ENCODE measurements around the gene PRDM10.
"Not testable (repeated sequence)": the region's sequence is repeated elsewhere in the genome, so short reads cannot be mapped to it uniquely, and the experiment has no call there.

PRDM10 gene

GRCh38 chr11:129888451-129888850 is 114.2 kb downstream of the PRDM10 start:
- Histone ChIP-seq H3K27ac (ENCODE audit: low read length) (no peak overlapping the region), H3K4me3 (ENCODE audit: low read depth in 1 of 2, low read length in 2 of 2) (no peak overlapping the region), H3K36me3 (ENCODE audit: control insufficient read depth in 1 of 2, insufficient read depth in 2 of 2, low read length in 2 of 2) (peaks cover 78 to 80% of the 10 kb centered on the region in 2 donors), H3K27me3 (ENCODE audit: low read depth, low read length) (no peaks in the 10 kb centered on the region), H3K9me3 (ENCODE audit: control insufficient read depth in 1 of 2, low read length in 2 of 2) (no peaks in the 10 kb centered on the region), H3K4me1 (ENCODE audit: control insufficient read depth in 1 of 2, insufficient read depth in 2 of 2, low read length in 2 of 2) (no peaks in the 10 kb centered on the region)

- Histone ChIP-seq H3K36me3 (ENCODE audit: control insufficient read depth in 1 of 2, insufficient read depth in 2 of 2, low read length in 2 of 2) (peaks cover 90 to 95% of the 10 kb centered on the region in 2 donors), H3K9me3 (ENCODE audit: control insufficient read depth in 1 of 2, low read length in 2 of 2) (no peaks in the 10 kb centered on the region), H3K27ac (ENCODE audit: low read length) (no peak overlapping the region), H3K4me1 (ENCODE audit: control insufficient read depth in 1 of 2, insufficient read depth in 2 of 2, low read length in 2 of 2) (no peaks in the 10 kb centered on the region), H3K27me3 (ENCODE audit: low read depth, low read length) (no peaks in the 10 kb centered on the region), H3K4me3 (ENCODE audit: low read depth in 1 of 2, low read length in 2 of 2) (no peak overlapping the region)
These were observed 117.3 kb downstream of the PRDM10 start for GRCh38 chr11:129885381-129885780.

GRCh38 chr11:129884581-129884980 is 118.1 kb downstream of the PRDM10 start:
- H3K27ac ChIP-seq (ENCODE audit: low read length), result no peak overlapping the region
- H3K4me3 ChIP-seq (ENCODE audit: low read depth in 1 of 2, low read length in 2 of 2), result no peak overlapping the region
- H3K36me3 ChIP-seq (ENCODE audit: control insufficient read depth in 1 of 2, insufficient read depth in 2 of 2, low read length in 2 of 2), result peaks cover 86 to 93% of the 10 kb centered on the region in 2 donors
- no peaks in the 10 kb centered on the region for H3K4me1 ChIP-seq (ENCODE audit: control insufficient read depth in 1 of 2, insufficient read depth in 2 of 2, low read length in 2 of 2)
- H3K27me3 ChIP-seq (ENCODE audit: low read depth, low read length), result no peaks in the 10 kb centered on the region
- no peaks in the 10 kb centered on the region for H3K9me3 ChIP-seq (ENCODE audit: control insufficient read depth in 1 of 2, low read length in 2 of 2)

- Histone ChIP-seq H3K4me1 (ENCODE audit: control insufficient read depth in 1 of 2, insufficient read depth in 2 of 2, low read length in 2 of 2) (no peaks in the 10 kb centered on the region), H3K27me3 (ENCODE audit: low read depth, low read length) (no peaks in the 10 kb centered on the region), H3K36me3 (ENCODE audit: control insufficient read depth in 1 of 2, insufficient read depth in 2 of 2, low read length in 2 of 2) (peaks cover 93 to 97% of the 10 kb centered on the region in 2 donors), H3K9me3 (ENCODE audit: control insufficient read depth in 1 of 2, low read length in 2 of 2) (no peaks in the 10 kb centered on the region), H3K4me3 (ENCODE audit: low read depth in 1 of 2, low read length in 2 of 2) (no peak overlapping the region), H3K27ac (ENCODE audit: low read length) (no peak overlapping the region)
These were observed 121.0 kb downstream of the PRDM10 start for GRCh38 chr11:129881570-129882170.

- Histone ChIP-seq H3K27ac (ENCODE audit: low read length) (no peak overlapping the region), H3K4me1 (ENCODE audit: control insufficient read depth in 1 of 2, insufficient read depth in 2 of 2, low read length in 2 of 2) (no peaks in the 10 kb centered on the region), H3K27me3 (ENCODE audit: low read depth, low read length) (no peaks in the 10 kb centered on the region), H3K36me3 (ENCODE audit: control insufficient read depth in 1 of 2, insufficient read depth in 2 of 2, low read length in 2 of 2) (peaks cover 88 to 97% of the 10 kb centered on the region in 2 donors), H3K9me3 (ENCODE audit: control insufficient read depth in 1 of 2, low read length in 2 of 2) (no peaks in the 10 kb centered on the region), H3K4me3 (ENCODE audit: low read depth in 1 of 2, low read length in 2 of 2) (no peak overlapping the region)
These were observed 122.3 kb downstream of the PRDM10 start for GRCh38 chr11:129880311-129880710.

GRCh38 chr11:129871914-129872313 is 130.7 kb downstream of the PRDM10 start:
- Histone ChIP-seq H3K4me3 (ENCODE audit: low read depth in 1 of 2, low read length in 2 of 2) (no peak overlapping the region), H3K27me3 (ENCODE audit: low read depth, low read length) (no peaks in the 10 kb centered on the region), H3K9me3 (ENCODE audit: control insufficient read depth in 1 of 2, low read length in 2 of 2) (no peaks in the 10 kb centered on the region), H3K36me3 (ENCODE audit: control insufficient read depth in 1 of 2, insufficient read depth in 2 of 2, low read length in 2 of 2) (peaks cover 79 to 89% of the 10 kb centered on the region in 2 donors), H3K27ac (ENCODE audit: low read length) (no peak overlapping the region), H3K4me1 (ENCODE audit: control insufficient read depth in 1 of 2, insufficient read depth in 2 of 2, low read length in 2 of 2) (no peaks in the 10 kb centered on the region)

- H3K27me3 ChIP-seq (ENCODE audit: low read depth, low read length); H3K4me1 ChIP-seq (ENCODE audit: control insufficient read depth in 1 of 2, insufficient read depth in 2 of 2, low read length in 2 of 2); H3K4me3 ChIP-seq (ENCODE audit: low read depth in 1 of 2, low read length in 2 of 2); H3K27ac ChIP-seq (ENCODE audit: low read length); H3K9me3 ChIP-seq (ENCODE audit: control insufficient read depth in 1 of 2, low read length in 2 of 2): not testable (repeated sequence)
- H3K36me3 ChIP-seq (ENCODE audit: control insufficient read depth in 1 of 2, insufficient read depth in 2 of 2, low read length in 2 of 2), result peaks cover 77 to 89% of the 10 kb centered on the region in 2 donors
These were observed 134.0 kb downstream of the PRDM10 start for GRCh38 chr11:129868626-129869025.

GRCh38 chr11:129866311-129866710 is 136.3 kb downstream of the PRDM10 start:
- Histone ChIP-seq H3K36me3 (ENCODE audit: control insufficient read depth in 1 of 2, insufficient read depth in 2 of 2, low read length in 2 of 2) (peaks cover 57 to 74% of the 10 kb centered on the region in 2 donors), H3K9me3 (ENCODE audit: control insufficient read depth in 1 of 2, low read length in 2 of 2) (no peaks in the 10 kb centered on the region), H3K4me3 (ENCODE audit: low read depth in 1 of 2, low read length in 2 of 2) (no peak overlapping the region), H3K27ac (ENCODE audit: low read length) (no peak overlapping the region), H3K4me1 (ENCODE audit: control insufficient read depth in 1 of 2, insufficient read depth in 2 of 2, low read length in 2 of 2) (peaks cover 0 to 4% of the 10 kb centered on the region in 2 donors), H3K27me3 (ENCODE audit: low read depth, low read length) (no peaks in the 10 kb centered on the region)

GRCh38 chr11:129865701-129866100 is 136.9 kb downstream of the PRDM10 start:
- Histone ChIP-seq H3K36me3 (ENCODE audit: control insufficient read depth in 1 of 2, insufficient read depth in 2 of 2, low read length in 2 of 2) (peaks cover 55 to 68% of the 10 kb centered on the region in 2 donors), H3K4me1 (ENCODE audit: control insufficient read depth in 1 of 2, insufficient read depth in 2 of 2, low read length in 2 of 2) (peaks cover 0 to 4% of the 10 kb centered on the region in 2 donors), H3K27ac (ENCODE audit: low read length) (no peak overlapping the region), H3K4me3 (ENCODE audit: low read depth in 1 of 2, low read length in 2 of 2) (no peak overlapping the region), H3K27me3 (ENCODE audit: low read depth, low read length) (no peaks in the 10 kb centered on the region), H3K9me3 (ENCODE audit: control insufficient read depth in 1 of 2, low read length in 2 of 2) (no peaks in the 10 kb centered on the region)

GRCh38 chr11:129864811-129865210 is 137.8 kb downstream of the PRDM10 start:
- Histone ChIP-seq H3K27me3 (ENCODE audit: low read depth, low read length) (no peaks in the 10 kb centered on the region), H3K27ac (ENCODE audit: low read length) (no peak overlapping the region), H3K9me3 (ENCODE audit: control insufficient read depth in 1 of 2, low read length in 2 of 2) (no peaks in the 10 kb centered on the region), H3K36me3 (ENCODE audit: control insufficient read depth in 1 of 2, insufficient read depth in 2 of 2, low read length in 2 of 2) (peaks cover 50 to 59% of the 10 kb centered on the region in 2 donors), H3K4me3 (ENCODE audit: low read depth in 1 of 2, low read length in 2 of 2) (no peak overlapping the region), H3K4me1 (ENCODE audit: control insufficient read depth in 1 of 2, insufficient read depth in 2 of 2, low read length in 2 of 2) (peaks cover 0 to 4% of the 10 kb centered on the region in 2 donors)

GRCh38 chr11:129861702-129862522 is 140.7 kb downstream of the PRDM10 start:
- H3K4me3 ChIP-seq (ENCODE audit: low read depth in 1 of 2, low read length in 2 of 2), result no peak overlapping the region
- H3K36me3 ChIP-seq (ENCODE audit: control insufficient read depth in 1 of 2, insufficient read depth in 2 of 2, low read length in 2 of 2), result peaks cover 34 to 41% of the 10 kb centered on the region in 2 donors
- no peaks in the 10 kb centered on the region for H3K27me3 ChIP-seq (ENCODE audit: low read depth, low read length)
- peaks cover 0 to 4% of the 10 kb centered on the region in 2 donors for H3K4me1 ChIP-seq (ENCODE audit: control insufficient read depth in 1 of 2, insufficient read depth in 2 of 2, low read length in 2 of 2)
- no peaks in the 10 kb centered on the region for H3K9me3 ChIP-seq (ENCODE audit: control insufficient read depth in 1 of 2, low read length in 2 of 2)
- H3K27ac ChIP-seq (ENCODE audit: low read length), result no peak overlapping the region

All from muscle layer of duodenum (tissue), 2 donors.